Psoas muscle (tissue), 8 donors: Measurements from ENCODE around the gene PML. TPM values are rescaled to one million over a fixed set of nuclear protein-coding genes. Genes with fewer than 3 reads are reported as not detected.

Experiments used
- ATAC-seq, 4 donors: fragments of 200-7000 bp; cut with Tn5 transposase; one replicate each; pipeline ENCODE4 v1.9.1; 2020; ENCODE audit warnings: moderate library complexity in 3 of 4, mild to moderate bottlenecking in 2 of 4
- DNase-seq, 2 donors: peaks; one replicate each; pipeline ENCODE4 v3.0.0-alpha.2; 2020
- H3K27ac ChIP-seq: fragments of 200-600 bp; one replicate; pipeline ENCODE4 v1.8.0; 2022
- H3K27me3 ChIP-seq, 3 donors: fragments of 200-600 bp in 1 of 3; one replicate each; pipeline versions ENCODE4 v1.6.1 to v1.8.0; 2013 to 2022; ENCODE audit warnings: low read length in 2 of 3, mild to moderate bottlenecking in 2 of 3, moderate library complexity in 1 of 3; ENCODE audit not compliant: insufficient read depth in 3 of 3
- H3K36me3 ChIP-seq, 2 donors: fragments of 200-600 bp in 1 of 2; one replicate each; pipeline versions ENCODE4 v1.6.1 to v1.8.0; 2013 to 2022; ENCODE audit warnings: low read depth in 1 of 2, mild to moderate bottlenecking in 1 of 2, moderate library complexity in 1 of 2; ENCODE audit not compliant: insufficient read depth in 1 of 2
- H3K4me1 ChIP-seq: fragments of 200-600 bp; one replicate; pipeline ENCODE4 v1.8.0; 2022
- H3K4me3 ChIP-seq: fragments of 200-600 bp; one replicate; pipeline ENCODE4 v1.8.0; 2022; ENCODE audit warnings: mild to moderate bottlenecking
- H3K9me3 ChIP-seq: fragments of 200-600 bp; one replicate; pipeline ENCODE4 v1.8.0; 2022
- WGBS, 3 donors: extraction: QIAGEN DNeasy Blood & Tissue Kit; methylation state at CpG; one replicate each; pipeline versions ENCODE4 v1.1.6 to v1.1.7; 2013; 5-methylcytosine and 5-hydroxymethylcytosine counted together
- intact Hi-C, 2 donors: fragments of 100-400 bp; cut with DNase I; formaldehyde crosslinking; loops; one replicate each; pipeline versions ENCODE4 v1.11.0 to v1.14.2; 2022
- polyA plus RNA-seq, 3 donors: library from polyadenylated mRNA; stranded (reverse); fragments of 200-250 nt; gene quantifications; one replicate each; pipeline ENCODE4 v1.2.3, GENCODE V29; 2013
- total RNA-seq, 4 donors: library from RNA; stranded (reverse); fragmentation: NEBNext Ultra II Directional in 2 of 4; extraction: Animal tissue kit (Norgen Biotek cat#: 25700) in 2 of 4; gene quantifications; one replicate each; pipeline versions ENCODE4 v1.2.1 to v1.2.4, GENCODE V29; 2021 to 2023
- TF ChIP-seq, protein P1 (sequence below): fragments of 200-600 bp; IDR thresholded peaks from one replicate; pipeline ENCODE4 v1.8.0; 2022; ENCODE audit warnings: antibody characterized with exemption
- donor health status: healthy with polysubstance abuse.
- donor health status: DM: no; HTN: no; CAD: no; lungs with moderate emphysema.
- donor health status: Bipolar disorder and iron deficiency.
- donor health status: healthy.
- donor health status: DM: yes; HTN: yes; CAD: no.
- donor health status: DM: no; HTN: no; CAD: no.
- donor health status: DM: no; HTN: no; CAD: no.
- donor health status: DM: yes; HTN: yes; CAD: no.

The PML gene
- total and polyA plus RNA-seq, 7 donors = 6.7 to 22.6 (median 15.0) TPM

- peaks cover 0 to 37% of the 10 kb centered on the region in 2 donors for H3K36me3 ChIP-seq
- H3K9me3 ChIP-seq = no peaks in the 10 kb centered on the region
- peaks cover 0 to 6% (median 0%) of the 10 kb centered on the region in 3 donors for H3K27me3 ChIP-seq
- H3K27ac ChIP-seq = peak overlapping the region; percentile 80
- H3K4me1 ChIP-seq = peaks cover 15% of the 10 kb centered on the region
- WGBS, 3 donors = 3 to 14% (median 6%) methylated on average over 15 of the region's 15 CpGs
- TF ChIP-seq, protein P1, sequence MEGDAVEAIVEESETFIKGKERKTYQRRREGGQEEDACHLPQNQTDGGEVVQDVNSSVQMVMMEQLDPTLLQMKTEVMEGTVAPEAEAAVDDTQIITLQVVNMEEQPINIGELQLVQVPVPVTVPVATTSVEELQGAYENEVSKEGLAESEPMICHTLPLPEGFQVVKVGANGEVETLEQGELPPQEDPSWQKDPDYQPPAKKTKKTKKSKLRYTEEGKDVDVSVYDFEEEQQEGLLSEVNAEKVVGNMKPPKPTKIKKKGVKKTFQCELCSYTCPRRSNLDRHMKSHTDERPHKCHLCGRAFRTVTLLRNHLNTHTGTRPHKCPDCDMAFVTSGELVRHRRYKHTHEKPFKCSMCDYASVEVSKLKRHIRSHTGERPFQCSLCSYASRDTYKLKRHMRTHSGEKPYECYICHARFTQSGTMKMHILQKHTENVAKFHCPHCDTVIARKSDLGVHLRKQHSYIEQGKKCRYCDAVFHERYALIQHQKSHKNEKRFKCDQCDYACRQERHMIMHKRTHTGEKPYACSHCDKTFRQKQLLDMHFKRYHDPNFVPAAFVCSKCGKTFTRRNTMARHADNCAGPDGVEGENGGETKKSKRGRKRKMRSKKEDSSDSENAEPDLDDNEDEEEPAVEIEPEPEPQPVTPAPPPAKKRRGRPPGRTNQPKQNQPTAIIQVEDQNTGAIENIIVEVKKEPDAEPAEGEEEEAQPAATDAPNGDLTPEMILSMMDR = peak; percentile 70
- ATAC-seq (peak; percentile 94 to 97 (median 96)), DNase-seq (peak; percentile 93 to 95)
- H3K4me3 ChIP-seq = no peak overlapping the region
- intact Hi-C loops = loop anchor here in 1 of 2 donors (2.0 kb wide), 1 partner anchor 14 kb away; no protein-coding TSS in a partner anchor
Observed at GRCh38 chr15:73950831-73951561, 43.5 kb upstream of the PML start.

DNA sequence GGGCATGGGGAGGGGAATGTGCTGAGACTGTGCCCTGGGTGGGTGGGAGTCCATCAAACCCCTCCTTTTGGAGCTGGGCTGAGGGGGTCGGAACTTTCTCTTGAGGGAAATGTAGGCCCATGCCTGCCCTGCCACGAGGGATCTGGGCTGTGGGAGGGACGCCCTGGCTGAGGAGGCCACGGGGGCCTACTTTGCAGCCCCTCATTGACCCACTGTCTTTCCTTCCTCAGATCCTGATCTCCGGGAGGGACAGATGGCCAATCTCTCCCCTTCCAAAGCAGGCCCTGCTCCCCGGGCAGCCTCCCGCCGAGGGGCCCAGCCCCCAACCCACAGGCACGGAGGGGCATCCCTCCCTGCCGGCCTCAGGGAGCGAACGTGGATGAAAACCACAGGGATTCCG is 42.9 kb upstream of the PML start:
- Histone ChIP-seq H3K36me3 (peaks cover 0 to 34% of the 10 kb centered on the region in 2 donors), H3K4me3 (no peak overlapping the region), H3K27ac (peak overlapping the region; percentile 80), H3K9me3 (no peaks in the 10 kb centered on the region), H3K4me1 (peaks cover 15% of the 10 kb centered on the region), H3K27me3 (peaks cover 0 to 6% (median 0%) of the 10 kb centered on the region in 3 donors)
- intact Hi-C loops = loop anchor here in 1 of 2 donors (2.0 kb wide), 1 partner anchor 13 kb away; no protein-coding TSS in a partner anchor
- WGBS, 3 donors = 56 to 59% (median 58%) methylated on average over 13 of the region's 13 CpGs
- TF ChIP-seq, protein P1 = no peak
- DNase-seq (no peak), ATAC-seq (peak; percentile 7 to 27 (median 7))

DNA sequence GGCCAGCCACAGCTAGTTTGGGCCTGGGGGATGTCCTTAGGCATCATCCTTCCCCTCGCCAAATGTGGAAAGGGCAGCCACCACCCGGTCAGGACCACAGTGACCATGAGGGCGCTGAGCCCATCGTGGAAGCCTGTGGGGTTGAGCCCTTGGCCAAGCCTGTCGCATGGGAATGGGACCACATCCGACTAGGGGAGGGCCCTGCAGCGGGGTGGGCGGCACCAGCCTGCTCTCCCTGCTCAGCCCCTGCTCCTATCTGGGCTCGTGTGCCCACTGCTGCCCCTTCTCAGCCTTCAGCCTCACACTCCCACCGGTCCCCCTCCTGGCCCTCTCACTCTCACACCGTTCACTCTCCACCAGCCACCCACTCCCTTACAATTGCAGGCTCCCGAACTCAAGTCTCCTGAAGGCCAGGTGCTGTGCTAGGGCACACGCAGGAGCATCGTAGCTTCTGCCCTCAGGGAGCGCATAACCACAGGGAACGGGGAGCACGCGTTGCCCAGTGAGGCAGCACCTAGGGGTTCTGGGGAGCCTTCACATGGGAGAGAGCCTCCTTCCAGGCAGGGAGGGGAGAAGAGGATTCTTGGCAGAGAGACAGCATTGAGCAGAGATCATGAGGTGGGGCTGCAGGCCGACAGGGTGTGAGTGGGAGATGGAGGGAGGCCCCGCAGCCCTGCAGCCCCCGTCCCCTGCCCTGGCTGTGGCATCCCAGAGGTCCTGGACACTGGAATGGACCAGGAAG is 42.2 kb upstream of the PML start:
- H3K4me1 ChIP-seq = peaks cover 15% of the 10 kb centered on the region
- peaks cover 0 to 27% of the 10 kb centered on the region in 2 donors for H3K36me3 ChIP-seq
- peak overlapping the region; percentile 80 for H3K27ac ChIP-seq
- peaks cover 0 to 6% (median 0%) of the 10 kb centered on the region in 3 donors for H3K27me3 ChIP-seq
- ATAC-seq (no peak), DNase-seq (peak in 1 of 2 donors; percentile 54)
- TF ChIP-seq, protein P1 = no peak
- WGBS, 3 donors = 84 to 89% (median 87%) methylated on average over 21 of the region's 21 CpGs
- no peak overlapping the region for H3K4me3 ChIP-seq
- H3K9me3 ChIP-seq = no peaks in the 10 kb centered on the region
- intact Hi-C loops = no loop called here

DNA sequence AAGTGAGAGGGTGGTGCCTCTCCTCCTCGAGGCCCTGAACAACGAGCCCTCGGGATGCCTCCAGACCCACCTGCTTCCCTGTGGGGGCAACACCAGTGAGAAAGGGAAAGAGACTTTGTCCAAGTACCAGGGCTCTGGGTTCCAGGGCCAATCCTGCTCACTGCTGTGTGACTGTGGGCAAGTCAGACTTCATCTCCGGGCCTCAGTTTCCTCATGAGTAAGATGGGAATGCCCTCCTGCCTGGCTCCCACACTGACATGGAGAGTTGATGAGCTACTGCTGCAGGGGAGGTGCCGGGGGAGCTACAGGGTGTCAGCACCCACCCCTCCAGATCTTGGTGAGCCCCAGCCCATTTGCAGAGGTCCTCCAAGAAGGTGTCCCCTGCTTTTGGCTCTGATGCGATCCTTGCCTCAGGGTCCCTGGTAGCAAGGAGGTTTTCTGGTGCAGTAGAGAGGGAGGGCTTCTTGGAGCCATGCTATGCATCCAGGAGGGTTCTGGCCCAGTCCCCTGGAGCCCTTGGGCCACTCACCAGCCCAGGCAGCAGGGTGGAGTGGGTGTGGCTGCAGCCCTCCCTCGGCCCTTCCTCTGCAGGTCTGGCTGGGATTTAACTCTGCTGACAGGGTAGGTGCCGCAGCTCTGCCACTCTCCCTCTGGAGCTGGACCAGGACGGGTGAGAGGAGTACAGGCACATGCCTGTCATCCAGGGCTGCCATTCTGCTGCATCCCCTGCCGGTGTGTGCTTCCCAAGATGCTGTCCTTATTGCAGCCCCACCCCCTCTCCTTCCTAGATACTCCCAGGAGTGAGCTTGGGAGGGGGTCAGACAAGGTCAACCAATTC is 41.4 kb upstream of the PML start:
- DNase-seq (no peak), ATAC-seq (no peak)
- H3K36me3 ChIP-seq = peaks cover 0 to 19% of the 10 kb centered on the region in 2 donors
- H3K9me3 ChIP-seq = no peaks in the 10 kb centered on the region
- H3K27me3 ChIP-seq = peaks cover 0 to 6% (median 0%) of the 10 kb centered on the region in 3 donors
- WGBS, 3 donors = 81 to 87% (median 86%) methylated on average over 10 of the region's 10 CpGs
- peak overlapping the region; percentile 80 for H3K27ac ChIP-seq
- TF ChIP-seq, protein P1 = no peak
- intact Hi-C loops = no loop called here
- H3K4me3 ChIP-seq = no peak overlapping the region
- peaks cover 15% of the 10 kb centered on the region for H3K4me1 ChIP-seq
